ENCODE measurements around the gene CFB.
"Not testable (repeated sequence)": the region's sequence is repeated elsewhere in the genome, so short reads cannot be mapped to it uniquely, and the experiment has no call there.

DNA sequence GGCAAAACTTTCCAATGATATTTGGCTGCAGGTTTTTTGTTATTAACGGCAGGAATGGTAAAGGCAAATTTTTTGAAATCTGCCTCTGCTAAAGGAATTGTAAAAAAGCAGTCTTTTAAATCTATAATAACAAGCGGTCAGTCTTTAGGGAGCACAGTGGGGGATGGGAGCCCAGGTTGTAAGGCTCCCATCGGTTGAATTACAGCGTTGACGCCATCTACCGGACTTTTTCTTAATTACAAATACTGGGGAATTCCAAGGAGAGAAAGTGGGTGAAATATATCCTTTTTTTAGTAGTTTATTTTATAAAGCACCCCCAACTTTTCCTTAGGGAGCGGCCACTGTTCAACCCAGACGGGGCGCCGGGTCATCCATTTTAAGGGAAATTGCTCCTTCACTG is 43.5 kb downstream of the CFB start:
- not testable (repeated sequence) for TF ChIP-seq EZH2 (IDR thresholded peaks at IDR 0.05); POLR2AphosphoS5 (IDR thresholded peaks at IDR 0.05; ENCODE audit: borderline replicate concordance, low read depth, low read length); FOXP2 (optimal IDR thresholded peaks at IDR 0.05; ENCODE audit: control extremely low read depth, extremely low read length, insufficient read depth)

Data from SK-N-MC (cell line).